ENCODE results near the gene ATP9B.

DNA sequence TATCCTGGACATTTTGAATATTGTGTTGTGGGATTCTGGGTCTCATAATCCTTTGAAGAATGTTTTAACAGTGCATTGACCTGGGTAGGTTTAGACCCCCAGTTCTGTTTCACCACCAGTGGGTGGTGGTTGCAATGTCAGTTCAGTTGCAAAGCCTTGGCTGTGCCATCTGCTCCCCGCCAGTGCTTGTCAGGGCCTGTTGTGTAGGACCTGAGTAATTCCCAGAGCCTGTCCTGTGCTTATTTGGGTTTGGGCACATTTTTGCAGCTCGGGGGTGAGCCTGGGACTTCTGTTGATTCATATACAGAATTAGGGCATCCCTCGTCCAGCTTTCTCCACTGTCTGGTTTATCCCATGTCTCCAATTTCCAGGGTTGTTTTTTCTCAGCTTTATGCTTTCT lies 24.8 kb downstream of the ATP9B start:
- TF ChIP-seq ZFP3 (CRISPR knock-in tag; IDR thresholded peaks at IDR 0.05) (no peak), ZFP30 (CRISPR knock-in tag; IDR thresholded peaks at IDR 0.05) (no peak), ARNTL (CRISPR knock-in tag; IDR thresholded peaks at IDR 0.05; ENCODE audit: borderline replicate concordance, low read depth) (no peak), PATZ1 (CRISPR knock-in tag; IDR thresholded peaks at IDR 0.05; ENCODE audit: borderline replicate concordance) (no peak)
